Vagina (tissue), 2 donors: Measurements from ENCODE around the gene R3HDM2. TPM values are rescaled to one million over a fixed set of nuclear protein-coding genes. Genes with fewer than 3 reads are reported as not detected.

ENCODE experiments used
- DNase-seq, 2 donors: peaks; one replicate each; pipeline ENCODE4 v3.0.0-alpha.2; 2017; ENCODE audit errors: extremely low spot score in 2 of 2
- H3K27ac ChIP-seq: fragments of 200-600 bp; sonication (generic); one replicate; pipeline ENCODE4 v1.5.1; 2019
- H3K27me3 ChIP-seq: fragments of 200-600 bp; sonication (generic); one replicate; pipeline ENCODE4 v1.5.1; 2019
- H3K36me3 ChIP-seq, 2 donors: fragments of 200-600 bp; sonication (generic); one replicate each; pipeline ENCODE4 v1.5.1; 2017 to 2019
- H3K4me1 ChIP-seq: fragments of 200-600 bp; sonication (generic); one replicate; pipeline ENCODE4 v1.5.1; 2019
- H3K4me3 ChIP-seq, 2 donors: fragments of 200-600 bp; sonication (generic); 1 replicate in 1 of 2; 2 replicates in 1 of 2; pipeline ENCODE4 v1.5.1; 2016 to 2019
- H3K9me3 ChIP-seq: fragments of 200-600 bp; sonication (generic); one replicate; pipeline ENCODE4 v1.5.1; 2019
- POLR2A ChIP-seq, 2 donors: fragments of 450-650 bp; IDR thresholded peaks; one replicate each; pipeline ENCODE4 v1.6.1; 2017; ENCODE audit warnings: antibody characterized with exemption in 2 of 2, mild to moderate bottlenecking in 2 of 2, moderate library complexity in 2 of 2
- POLR2AphosphoS5 ChIP-seq, 2 donors: sonication (generic); formaldehyde crosslinking; IDR thresholded peaks; one replicate each; pipeline ENCODE4 v1.9.0; 2017; ENCODE audit warnings: antibody characterized with exemption in 2 of 2, mild to moderate bottlenecking in 2 of 2, low read depth in 1 of 2; ENCODE audit not compliant: insufficient read depth in 1 of 2
- intact Hi-C: fragments of 100-400 bp; cut with DNase I; formaldehyde crosslinking; loops from one replicate; pipeline ENCODE4 v1.15.1; 2023
- total RNA-seq: library from RNA; depleted of rRNA; stranded (reverse); fragments of >200 nt; gene quantifications from one replicate; pipeline ENCODE4 v1.2.3, GENCODE V29; 2016
- TF ChIP-seq, protein P1 (sequence below), 3 experiments: fragments of 450-650 bp in 2 of 3; fragments of 200-600 bp in 1 of 3; sonication (generic) in 1 of 3; IDR thresholded peaks; one replicate each; pipeline ENCODE4 v1.5.1; 2017 to 2019; ENCODE audit warnings: antibody characterized with exemption in 3 of 3, mild to moderate bottlenecking in 2 of 3, moderate library complexity in 2 of 3

Gene R3HDM2
- total RNA-seq, 1 donor from 2014 or later = 44.2 TPM

- H3K27ac ChIP-seq = no peak overlapping the region
- no peak for TF ChIP-seq POLR2AphosphoS5 (IDR thresholded peaks at IDR 0.05; ENCODE audit: insufficient read depth in 1 of 2, low read depth in 1 of 2)
- no peak for TF ChIP-seq POLR2A (IDR thresholded peaks at IDR 0.05)
- TF ChIP-seq, protein P1, sequence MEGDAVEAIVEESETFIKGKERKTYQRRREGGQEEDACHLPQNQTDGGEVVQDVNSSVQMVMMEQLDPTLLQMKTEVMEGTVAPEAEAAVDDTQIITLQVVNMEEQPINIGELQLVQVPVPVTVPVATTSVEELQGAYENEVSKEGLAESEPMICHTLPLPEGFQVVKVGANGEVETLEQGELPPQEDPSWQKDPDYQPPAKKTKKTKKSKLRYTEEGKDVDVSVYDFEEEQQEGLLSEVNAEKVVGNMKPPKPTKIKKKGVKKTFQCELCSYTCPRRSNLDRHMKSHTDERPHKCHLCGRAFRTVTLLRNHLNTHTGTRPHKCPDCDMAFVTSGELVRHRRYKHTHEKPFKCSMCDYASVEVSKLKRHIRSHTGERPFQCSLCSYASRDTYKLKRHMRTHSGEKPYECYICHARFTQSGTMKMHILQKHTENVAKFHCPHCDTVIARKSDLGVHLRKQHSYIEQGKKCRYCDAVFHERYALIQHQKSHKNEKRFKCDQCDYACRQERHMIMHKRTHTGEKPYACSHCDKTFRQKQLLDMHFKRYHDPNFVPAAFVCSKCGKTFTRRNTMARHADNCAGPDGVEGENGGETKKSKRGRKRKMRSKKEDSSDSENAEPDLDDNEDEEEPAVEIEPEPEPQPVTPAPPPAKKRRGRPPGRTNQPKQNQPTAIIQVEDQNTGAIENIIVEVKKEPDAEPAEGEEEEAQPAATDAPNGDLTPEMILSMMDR (IDR thresholded peaks at IDR 0.05) = no peak
- H3K36me3 ChIP-seq = peaks cover 0 to 6% of the 10 kb centered on the region in 2 donors
- peaks cover under 1% of the 10 kb centered on the region for H3K27me3 ChIP-seq
- intact Hi-C loops = no loop called here
- no peaks in the 10 kb centered on the region for H3K9me3 ChIP-seq
- no peak for DNase-seq
- H3K4me3 ChIP-seq = no peak overlapping the region
- peaks cover 34% of the 10 kb centered on the region for H3K4me1 ChIP-seq
Observed at GRCh38 chr12:57226588-57227314, 204.1 kb downstream of the R3HDM2 start.

DNA sequence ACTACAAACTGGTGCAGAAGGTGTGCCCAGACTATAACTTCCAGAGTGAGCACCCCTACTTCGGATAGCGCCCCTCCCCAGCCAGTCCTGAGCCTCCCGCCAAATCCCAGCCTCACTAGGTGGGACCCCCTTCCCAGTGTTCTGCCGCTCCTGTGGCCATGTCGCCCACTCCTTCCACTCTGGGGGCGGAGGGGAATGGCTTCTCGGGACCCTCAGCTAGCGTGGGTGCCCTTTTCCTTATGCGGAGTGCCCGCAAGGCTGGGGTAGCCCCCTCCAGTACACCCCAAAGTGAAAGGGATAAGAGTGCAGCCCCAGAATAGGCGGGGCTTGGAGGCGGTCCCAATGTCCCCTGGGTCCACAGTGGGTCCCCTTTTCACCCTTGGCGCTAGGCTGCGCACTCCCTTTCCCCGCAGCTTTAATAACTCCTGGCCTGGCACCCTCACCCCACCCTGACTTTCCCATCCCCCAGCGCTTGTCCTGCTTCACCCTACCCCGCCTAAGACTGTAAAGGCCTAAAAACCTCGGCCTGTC lies 205.1 kb downstream of the R3HDM2 start:
- DNase-seq = no peak
- intact Hi-C loops = no loop called here
- no peaks in the 10 kb centered on the region for H3K36me3 ChIP-seq
- no peaks in the 10 kb centered on the region for H3K9me3 ChIP-seq
- peaks cover 25% of the 10 kb centered on the region for H3K4me1 ChIP-seq
- H3K27ac ChIP-seq = no peak overlapping the region
- TF ChIP-seq POLR2AphosphoS5 (IDR thresholded peaks at IDR 0.05; ENCODE audit: insufficient read depth in 1 of 2, low read depth in 1 of 2) = no peak
- no peak for TF ChIP-seq POLR2A (IDR thresholded peaks at IDR 0.05)
- TF ChIP-seq, protein P1 (IDR thresholded peaks at IDR 0.05) = no peak
- no peak overlapping the region for H3K4me3 ChIP-seq
- H3K27me3 ChIP-seq = peaks cover 7% of the 10 kb centered on the region

GRCh38 chr12:57224973-57225679 lies 205.7 kb downstream of the R3HDM2 start:
- Histone ChIP-seq H3K36me3 (no peaks in the 10 kb centered on the region), H3K27me3 (peaks cover 7% of the 10 kb centered on the region), H3K4me3 (no peak overlapping the region), H3K4me1 (peaks cover 23% of the 10 kb centered on the region), H3K9me3 (no peaks in the 10 kb centered on the region), H3K27ac (no peak overlapping the region)
- DNase-seq = no peak
- intact Hi-C loops = no loop called here
- TF ChIP-seq POLR2AphosphoS5 (IDR thresholded peaks at IDR 0.05; ENCODE audit: insufficient read depth in 1 of 2, low read depth in 1 of 2) = no peak
- TF ChIP-seq, protein P1 (IDR thresholded peaks at IDR 0.05) = no peak

- H3K27me3 ChIP-seq = peaks cover 7% of the 10 kb centered on the region
Observed at GRCh38 chr12:57224278-57224972, 206.4 kb downstream of the R3HDM2 start.

More at GRCh38 chr12:57224278-57224972, 206.4 kb downstream of the R3HDM2 start:
- peaks cover 21% of the 10 kb centered on the region for H3K4me1 ChIP-seq
- H3K27ac ChIP-seq = no peak overlapping the region
- no peaks in the 10 kb centered on the region for H3K9me3 ChIP-seq
- TF ChIP-seq POLR2AphosphoS5 (IDR thresholded peaks at IDR 0.05; ENCODE audit: insufficient read depth in 1 of 2, low read depth in 1 of 2) = no peak
- no peak for TF ChIP-seq POLR2A (IDR thresholded peaks at IDR 0.05)
- TF ChIP-seq, protein P1 (IDR thresholded peaks at IDR 0.05) = no peak
- H3K36me3 ChIP-seq = no peaks in the 10 kb centered on the region
- intact Hi-C loops = no loop called here
- no peak for DNase-seq
- H3K4me3 ChIP-seq = no peak overlapping the region
